ENCODE results near the gene EPDR1.

GRCh38 chr7:37920305-37920848 is at the start of gene EPDR1:
- TF ChIP-seq, protein P1, sequence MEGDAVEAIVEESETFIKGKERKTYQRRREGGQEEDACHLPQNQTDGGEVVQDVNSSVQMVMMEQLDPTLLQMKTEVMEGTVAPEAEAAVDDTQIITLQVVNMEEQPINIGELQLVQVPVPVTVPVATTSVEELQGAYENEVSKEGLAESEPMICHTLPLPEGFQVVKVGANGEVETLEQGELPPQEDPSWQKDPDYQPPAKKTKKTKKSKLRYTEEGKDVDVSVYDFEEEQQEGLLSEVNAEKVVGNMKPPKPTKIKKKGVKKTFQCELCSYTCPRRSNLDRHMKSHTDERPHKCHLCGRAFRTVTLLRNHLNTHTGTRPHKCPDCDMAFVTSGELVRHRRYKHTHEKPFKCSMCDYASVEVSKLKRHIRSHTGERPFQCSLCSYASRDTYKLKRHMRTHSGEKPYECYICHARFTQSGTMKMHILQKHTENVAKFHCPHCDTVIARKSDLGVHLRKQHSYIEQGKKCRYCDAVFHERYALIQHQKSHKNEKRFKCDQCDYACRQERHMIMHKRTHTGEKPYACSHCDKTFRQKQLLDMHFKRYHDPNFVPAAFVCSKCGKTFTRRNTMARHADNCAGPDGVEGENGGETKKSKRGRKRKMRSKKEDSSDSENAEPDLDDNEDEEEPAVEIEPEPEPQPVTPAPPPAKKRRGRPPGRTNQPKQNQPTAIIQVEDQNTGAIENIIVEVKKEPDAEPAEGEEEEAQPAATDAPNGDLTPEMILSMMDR (conservative IDR thresholded peaks at IDR 0.05 in 1 of 2, IDR thresholded peaks at IDR 0.05 in 1 of 2; ENCODE audit: extremely low read depth in 1 of 2, insufficient read depth in 1 of 2, low read depth in 1 of 2, low read length in 2 of 2): peak in 1 of 2 donors; percentile 18
- TF ChIP-seq EZH2 (IDR thresholded peaks at IDR 0.05; ENCODE audit: borderline replicate concordance, low read length): no peak

Data from mammary epithelial cell (primary cell).